Progenitor cell of endocrine pancreas (in vitro differentiated cells): ENCODE data around the gene TNFRSF14. TPM values are rescaled to one million over a fixed set of nuclear protein-coding genes. Genes with fewer than 3 reads are reported as not detected.

Source experiments
- DNase-seq: peaks from one replicate; pipeline ENCODE4 v3.0.0; 2021; ENCODE audit warnings: low spot score; ENCODE audit not compliant: unreplicated experiment
- H3K27ac Mint-ChIP-seq: 2 replicates; pipeline ENCODE4 v1.8.0; 2021; ENCODE audit warnings: mild to moderate bottlenecking, moderate library complexity, mixed read lengths
- H3K27me3 Mint-ChIP-seq: 2 replicates; pipeline ENCODE4 v1.8.0; 2021; ENCODE audit warnings: mixed read lengths
- H3K36me3 Mint-ChIP-seq: 2 replicates; pipeline ENCODE4 v1.8.0; 2022; ENCODE audit warnings: mixed read lengths; ENCODE audit not compliant: insufficient read depth
- H3K4me1 Mint-ChIP-seq: 2 replicates; pipeline ENCODE4 v1.8.0; 2021; ENCODE audit warnings: low read depth, mixed read lengths
- H3K4me3 Mint-ChIP-seq: 2 replicates; pipeline ENCODE4 v1.8.0; 2021; ENCODE audit warnings: low read depth, mild to moderate bottlenecking, moderate library complexity, mixed read lengths
- H3K9me3 Mint-ChIP-seq: 2 replicates; pipeline ENCODE4 v1.8.0; 2021; ENCODE audit warnings: low read depth, mixed read lengths
- total RNA-seq: library from RNA; stranded (reverse); gene quantifications from 2 replicates; pipeline ENCODE4 v1.2.1, GENCODE V29; 2021
- TF ChIP-seq, protein P1 (sequence below): fragments of 200-600 bp; sonication (generic); IDR thresholded peaks from one replicate; pipeline ENCODE4 v1.5.0; 2021; ENCODE audit warnings: antibody characterized with exemption, mild to moderate bottlenecking; ENCODE audit not compliant: unreplicated experiment

Gene TNFRSF14
- total RNA-seq, 1 donor from 2014 or later: 0.41 TPM

DNA sequence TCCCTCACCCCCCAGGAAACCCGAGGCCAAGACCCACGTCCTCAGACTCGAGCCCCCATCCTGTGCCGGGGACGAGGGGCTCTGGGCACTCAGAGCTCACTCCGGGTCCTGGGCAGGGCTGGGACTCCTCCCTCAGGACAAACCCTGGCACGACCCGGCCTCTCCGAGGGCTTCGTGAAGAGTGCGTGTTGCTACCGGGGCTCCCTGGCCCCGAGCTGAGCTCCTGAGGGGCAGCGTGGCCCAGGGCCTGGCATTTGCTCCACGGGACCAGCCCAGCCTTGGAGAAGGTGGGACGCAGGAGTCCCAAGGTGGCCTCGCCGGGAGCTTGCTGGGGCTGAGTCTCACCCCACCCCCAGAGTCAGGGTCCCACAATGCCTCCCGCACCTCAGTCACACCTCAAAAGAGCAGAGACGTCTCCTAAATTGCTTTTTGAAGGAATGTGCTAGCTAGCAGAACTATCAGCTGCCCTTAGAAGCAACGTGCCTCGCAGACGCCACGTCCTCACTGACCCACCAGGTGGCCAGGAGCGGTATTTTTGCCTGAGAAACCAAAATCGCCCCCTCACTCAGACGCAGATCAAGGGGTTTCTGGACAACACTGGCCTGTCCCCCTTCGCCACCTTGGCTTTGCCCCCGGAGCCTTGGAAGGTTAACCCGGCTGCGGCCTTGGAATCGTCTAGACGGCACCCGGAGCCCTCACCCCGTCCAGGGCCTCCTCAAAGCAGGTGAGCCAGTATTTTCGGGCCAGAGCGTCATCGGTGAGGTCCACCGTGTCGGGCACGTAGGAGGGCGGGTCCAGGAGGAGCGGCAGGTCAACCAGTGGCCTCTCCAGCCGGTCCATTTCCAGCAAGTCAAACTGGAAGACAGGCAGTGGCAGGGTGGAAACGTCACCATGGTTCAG is 41.1 kb upstream of the TNFRSF14 start:
- TF ChIP-seq, protein P1, sequence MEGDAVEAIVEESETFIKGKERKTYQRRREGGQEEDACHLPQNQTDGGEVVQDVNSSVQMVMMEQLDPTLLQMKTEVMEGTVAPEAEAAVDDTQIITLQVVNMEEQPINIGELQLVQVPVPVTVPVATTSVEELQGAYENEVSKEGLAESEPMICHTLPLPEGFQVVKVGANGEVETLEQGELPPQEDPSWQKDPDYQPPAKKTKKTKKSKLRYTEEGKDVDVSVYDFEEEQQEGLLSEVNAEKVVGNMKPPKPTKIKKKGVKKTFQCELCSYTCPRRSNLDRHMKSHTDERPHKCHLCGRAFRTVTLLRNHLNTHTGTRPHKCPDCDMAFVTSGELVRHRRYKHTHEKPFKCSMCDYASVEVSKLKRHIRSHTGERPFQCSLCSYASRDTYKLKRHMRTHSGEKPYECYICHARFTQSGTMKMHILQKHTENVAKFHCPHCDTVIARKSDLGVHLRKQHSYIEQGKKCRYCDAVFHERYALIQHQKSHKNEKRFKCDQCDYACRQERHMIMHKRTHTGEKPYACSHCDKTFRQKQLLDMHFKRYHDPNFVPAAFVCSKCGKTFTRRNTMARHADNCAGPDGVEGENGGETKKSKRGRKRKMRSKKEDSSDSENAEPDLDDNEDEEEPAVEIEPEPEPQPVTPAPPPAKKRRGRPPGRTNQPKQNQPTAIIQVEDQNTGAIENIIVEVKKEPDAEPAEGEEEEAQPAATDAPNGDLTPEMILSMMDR: peak; percentile 25
- no peak for DNase-seq
- Mint-ChIP-seq H3K27me3 (no peaks in the 10 kb centered on the region), H3K4me3 (no peak overlapping the region), H3K4me1 (no peaks in the 10 kb centered on the region), H3K36me3 (peaks cover 5% of the 10 kb centered on the region), H3K9me3 (no peaks in the 10 kb centered on the region), H3K27ac (no peak overlapping the region)

DNA sequence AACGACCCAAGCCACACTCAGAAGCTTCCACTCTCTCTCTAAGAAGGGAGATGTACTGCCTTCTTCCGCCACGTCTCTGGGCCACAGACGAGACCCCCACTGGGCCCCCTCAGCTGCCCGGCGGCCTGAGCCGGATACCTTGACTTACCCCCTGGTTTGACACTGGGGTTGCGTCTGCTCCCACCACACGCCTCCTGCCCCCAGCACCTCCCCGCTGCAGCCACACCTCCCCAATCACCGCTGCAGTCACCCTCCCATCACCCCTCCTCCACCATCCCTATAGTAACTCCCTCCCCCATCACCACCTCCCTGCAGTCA is 40.4 kb upstream of the TNFRSF14 start:
- H3K27ac Mint-ChIP-seq: no peak overlapping the region
- H3K4me3 Mint-ChIP-seq: no peak overlapping the region
- no peaks in the 10 kb centered on the region for H3K9me3 Mint-ChIP-seq
- no peaks in the 10 kb centered on the region for H3K4me1 Mint-ChIP-seq
- no peak for DNase-seq
- TF ChIP-seq, protein P1: no peak
- peaks cover 6% of the 10 kb centered on the region for H3K36me3 Mint-ChIP-seq
- H3K27me3 Mint-ChIP-seq: no peaks in the 10 kb centered on the region

- Mint-ChIP-seq H3K9me3 (no peaks in the 10 kb centered on the region), H3K4me1 (no peaks in the 10 kb centered on the region), H3K36me3 (peaks cover 6% of the 10 kb centered on the region), H3K27me3 (no peaks in the 10 kb centered on the region), H3K4me3 (no peak overlapping the region), H3K27ac (no peak overlapping the region)
- no peak for DNase-seq
- TF ChIP-seq, protein P1: no peak
Observed at GRCh38 chr1:2516124-2516523, 40.0 kb upstream of the TNFRSF14 start.

GRCh38 chr1:2516946-2517345 is 39.2 kb upstream of the TNFRSF14 start:
- H3K27ac Mint-ChIP-seq: no peak overlapping the region
- H3K4me1 Mint-ChIP-seq: no peaks in the 10 kb centered on the region
- H3K27me3 Mint-ChIP-seq: no peaks in the 10 kb centered on the region
- no peaks in the 10 kb centered on the region for H3K9me3 Mint-ChIP-seq
- DNase-seq: no peak
- H3K36me3 Mint-ChIP-seq: peaks cover 3% of the 10 kb centered on the region
- no peak overlapping the region for H3K4me3 Mint-ChIP-seq
- TF ChIP-seq, protein P1: no peak

DNA sequence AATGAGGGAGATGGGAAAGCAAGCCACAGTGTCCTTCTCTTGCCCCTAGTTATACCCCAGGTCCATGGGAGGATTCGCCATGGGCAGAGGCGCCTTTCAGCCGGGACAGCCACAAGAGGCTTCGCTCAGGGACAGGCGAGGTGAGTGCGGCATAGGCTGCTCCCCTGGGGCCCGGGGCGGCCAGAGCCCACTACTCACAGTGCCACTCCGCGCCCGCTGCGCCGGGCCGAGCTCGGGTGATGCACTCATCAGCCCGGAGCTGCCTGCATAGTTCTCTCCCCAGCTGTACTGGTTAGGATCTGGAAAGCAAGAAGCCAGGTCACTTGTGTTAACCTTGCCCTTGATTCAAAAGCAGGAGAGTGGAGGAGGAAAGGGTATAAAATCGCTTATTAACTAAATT is 38.2 kb upstream of the TNFRSF14 start:
- no peaks in the 10 kb centered on the region for H3K4me1 Mint-ChIP-seq
- H3K27me3 Mint-ChIP-seq: no peaks in the 10 kb centered on the region
- no peak for DNase-seq
- TF ChIP-seq, protein P1: no peak
- no peak overlapping the region for H3K27ac Mint-ChIP-seq
- peaks cover 3% of the 10 kb centered on the region for H3K36me3 Mint-ChIP-seq
- no peaks in the 10 kb centered on the region for H3K9me3 Mint-ChIP-seq
- H3K4me3 Mint-ChIP-seq: no peak overlapping the region
